ENCODE results near the gene TANC1.
"Not testable (repeated sequence)": the region's sequence is repeated elsewhere in the genome, so short reads cannot be mapped to it uniquely, and the experiment has no call there.

Gene TANC1

GRCh38 chr2:159088906-159089305, 120.5 kb downstream of the TANC1 start:
- DNase-seq (ENCODE audit: low read depth in 2 of 2), result no peak

- DNase-seq (ENCODE audit: low read depth in 2 of 2), result no peak
These were observed 121.1 kb downstream of the TANC1 start for GRCh38 chr2:159089543-159089942.

- no peak for DNase-seq (ENCODE audit: low read depth in 2 of 2)
These were observed 122.2 kb downstream of the TANC1 start for GRCh38 chr2:159090514-159091201.

- DNase-seq (ENCODE audit: low read depth in 2 of 2), result no peak
These were observed 122.9 kb downstream of the TANC1 start for GRCh38 chr2:159091381-159091780.

GRCh38 chr2:159091976-159092375, 123.5 kb downstream of the TANC1 start:
- no peak for DNase-seq (ENCODE audit: low read depth in 2 of 2)

GRCh38 chr2:159093497-159093896, 125.1 kb downstream of the TANC1 start:
- DNase-seq (ENCODE audit: low read depth in 2 of 2), result no peak

GRCh38 chr2:159094173-159094737, 125.8 kb downstream of the TANC1 start:
- DNase-seq (ENCODE audit: low read depth in 2 of 2), result peak; percentile 2 to 4

GRCh38 chr2:159095813-159096212, 127.4 kb downstream of the TANC1 start:
- no peak for DNase-seq (ENCODE audit: low read depth in 2 of 2)

GRCh38 chr2:159096302-159096855, 127.9 kb downstream of the TANC1 start:
- not testable (repeated sequence) for DNase-seq (ENCODE audit: low read depth in 2 of 2)

- no peak for DNase-seq (ENCODE audit: low read depth in 2 of 2)
These were observed 128.5 kb downstream of the TANC1 start for GRCh38 chr2:159096901-159097300.

GRCh38 chr2:159098361-159098760, 129.9 kb downstream of the TANC1 start:
- DNase-seq (ENCODE audit: low read depth in 2 of 2), result no peak

GRCh38 chr2:159098921-159099411, 130.5 kb downstream of the TANC1 start:
- no peak for DNase-seq (ENCODE audit: low read depth in 2 of 2)

GRCh38 chr2:159101755-159102489, 133.5 kb downstream of the TANC1 start:
- DNase-seq (ENCODE audit: low read depth in 2 of 2), result no peak

- no peak for DNase-seq (ENCODE audit: low read depth in 2 of 2)
These were observed 135.0 kb downstream of the TANC1 start for GRCh38 chr2:159103411-159103810.

GRCh38 chr2:159106109-159106508, 137.7 kb downstream of the TANC1 start:
- no peak for DNase-seq (ENCODE audit: low read depth in 2 of 2)

GRCh38 chr2:159108181-159108893, 139.9 kb downstream of the TANC1 start:
- no peak for DNase-seq (ENCODE audit: low read depth in 2 of 2)

GRCh38 chr2:159109517-159109916, 141.1 kb downstream of the TANC1 start:
- DNase-seq (ENCODE audit: low read depth in 2 of 2), result no peak

GRCh38 chr2:159110784-159111183, 142.3 kb downstream of the TANC1 start:
- no peak for DNase-seq (ENCODE audit: low read depth in 2 of 2)

GRCh38 chr2:159111346-159111927, 143.0 kb downstream of the TANC1 start:
- DNase-seq (ENCODE audit: low read depth in 2 of 2), result no peak

GRCh38 chr2:159114835-159115234, 146.4 kb downstream of the TANC1 start:
- DNase-seq (ENCODE audit: low read depth in 2 of 2), result no peak

GRCh38 chr2:159116922-159117321, 148.5 kb downstream of the TANC1 start:
- DNase-seq (ENCODE audit: low read depth in 2 of 2), result no peak

Data from stimulated activated CD4-positive, alpha-beta T cell treated with anti-CD3 and anti-CD28 coated beads, Interleukin-15, amount 100 ng/mL, for 48 hours (primary cell).